ENCODE measurements around the gene ELOVL1. TPM values are rescaled to one million over a fixed set of nuclear protein-coding genes. Genes with fewer than 3 reads are reported as not detected.

The ELOVL1 gene
- total RNA-seq, 2 experiments from 2014 or later, result 51.3 to 53.7 TPM

GRCh38 chr1:43313771-43314170, 54.0 kb downstream of the ELOVL1 start:
- H3K36me3 Mint-ChIP-seq, result no peaks in the 10 kb centered on the region
- ATAC-seq (ENCODE audit: low read depth), result no peak
- no peak overlapping the region for H3K4me3 Mint-ChIP-seq
- POLR2A ChIA-PET, result no interaction called here
- no peaks in the 10 kb centered on the region for H3K27me3 Mint-ChIP-seq
- H3K27ac Mint-ChIP-seq, result no peak overlapping the region
- no peaks in the 10 kb centered on the region for H3K4me1 Mint-ChIP-seq
- no peaks in the 10 kb centered on the region for H3K9me3 Mint-ChIP-seq
- no peak for DNase-seq

Small RNA genes lying within 50 kb of the gene (microRNA-seq; reads per million reads assigned to microRNA genes)
- 2.1 reads per million for gene MIR6734

Other genes starting within 250 kb of the ELOVL1 start
- gene EBNA1BP2, start 195.7 kb downstream of the ELOVL1 start, total RNA-seq, result 10 to 100 TPM; 34.5 to 40.0 TPM
- gene CFAP57, start 195.7 kb downstream of the ELOVL1 start, total RNA-seq, result not detected
- not detected for gene TMEM125, start 98.0 kb downstream of the ELOVL1 start, total RNA-seq
- gene C1orf210, start 82.4 kb downstream of the ELOVL1 start, total RNA-seq, result not detected
- under 1 TPM; 0.23 to 0.75 TPM for gene TIE1, start 67.0 kb downstream of the ELOVL1 start, total RNA-seq
- gene MPL, start 30.2 kb downstream of the ELOVL1 start, total RNA-seq, result not detected
- 100 to 1,000 TPM; 107 to 123 TPM for gene CDC20, start 9.0 kb downstream of the ELOVL1 start, total RNA-seq
- gene MED8, start 21.8 kb upstream of the ELOVL1 start, total RNA-seq, result 10 to 100 TPM; 34.3 to 35.3 TPM
- 10 to 100 TPM; 84.8 to 88.2 TPM for gene SZT2, start 21.9 kb upstream of the ELOVL1 start, total RNA-seq
- gene HYI, start 85.9 kb upstream of the ELOVL1 start, total RNA-seq, result 10 to 100 TPM; 18.3 to 21.3 TPM
- 1 to 10 TPM; 1.8 to 2.3 TPM for gene PTPRF, start 162.9 kb upstream of the ELOVL1 start, total RNA-seq

All from activated naive CD8-positive, alpha-beta T cell treated with anti-CD3 and anti-CD28 coated beads, Interleukin-2, amount 10 ng/mL, durations not matched to agents 7 days and 5 days (primary cell).